Measurements from ENCODE around the gene STRN.

DNA sequence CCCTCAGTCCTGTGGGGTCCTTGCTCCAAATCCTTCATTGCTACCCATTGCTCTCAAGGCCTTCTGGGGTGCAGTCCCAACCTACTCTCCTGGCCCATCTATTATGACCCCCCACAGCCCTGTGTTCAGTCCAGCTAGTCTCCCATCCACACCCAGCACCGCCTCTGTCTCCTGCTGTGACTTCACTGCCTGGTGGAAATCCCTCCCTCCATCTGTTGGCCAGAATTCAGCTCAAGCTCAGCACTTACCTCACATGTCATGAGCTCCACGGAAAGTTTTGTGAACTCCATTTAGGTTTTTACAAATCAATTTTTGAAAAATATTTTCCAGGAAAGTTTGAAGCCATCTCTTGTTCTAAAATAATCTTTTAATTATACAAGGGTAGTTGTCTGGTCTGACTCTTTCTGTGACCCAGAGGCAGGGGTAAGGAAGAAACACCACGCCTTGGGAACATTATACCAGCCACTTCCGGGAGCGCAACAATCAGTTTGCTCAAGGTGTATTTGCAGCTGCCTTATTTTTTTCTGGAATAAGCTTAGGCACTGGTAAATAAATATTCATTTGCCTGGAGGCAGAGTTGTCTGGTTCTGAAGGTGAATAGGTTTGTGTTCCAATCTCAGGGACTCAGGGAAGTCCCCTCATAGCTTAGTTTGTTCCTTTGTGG, 159.0 kb downstream of the STRN start:
- TF ChIP-seq, protein P1, sequence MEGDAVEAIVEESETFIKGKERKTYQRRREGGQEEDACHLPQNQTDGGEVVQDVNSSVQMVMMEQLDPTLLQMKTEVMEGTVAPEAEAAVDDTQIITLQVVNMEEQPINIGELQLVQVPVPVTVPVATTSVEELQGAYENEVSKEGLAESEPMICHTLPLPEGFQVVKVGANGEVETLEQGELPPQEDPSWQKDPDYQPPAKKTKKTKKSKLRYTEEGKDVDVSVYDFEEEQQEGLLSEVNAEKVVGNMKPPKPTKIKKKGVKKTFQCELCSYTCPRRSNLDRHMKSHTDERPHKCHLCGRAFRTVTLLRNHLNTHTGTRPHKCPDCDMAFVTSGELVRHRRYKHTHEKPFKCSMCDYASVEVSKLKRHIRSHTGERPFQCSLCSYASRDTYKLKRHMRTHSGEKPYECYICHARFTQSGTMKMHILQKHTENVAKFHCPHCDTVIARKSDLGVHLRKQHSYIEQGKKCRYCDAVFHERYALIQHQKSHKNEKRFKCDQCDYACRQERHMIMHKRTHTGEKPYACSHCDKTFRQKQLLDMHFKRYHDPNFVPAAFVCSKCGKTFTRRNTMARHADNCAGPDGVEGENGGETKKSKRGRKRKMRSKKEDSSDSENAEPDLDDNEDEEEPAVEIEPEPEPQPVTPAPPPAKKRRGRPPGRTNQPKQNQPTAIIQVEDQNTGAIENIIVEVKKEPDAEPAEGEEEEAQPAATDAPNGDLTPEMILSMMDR (IDR thresholded peaks at IDR 0.05), result no peak
- TF ChIP-seq POLR2A (IDR thresholded peaks at IDR 0.05), result no peak

Data from esophagus squamous epithelium (tissue), 4 donors.